H1 (cell line): ENCODE results near the gene BCAS3. TPM values are rescaled to one million over a fixed set of nuclear protein-coding genes. Genes with fewer than 3 reads are reported as not detected.

Experiments
- CTCF ChIA-PET: fragments of 300-600 bp; sonication (Branson Sonifier 250); formaldehyde crosslinking; loops from one replicate; lab custom pipeline; 2021; ENCODE audit not compliant: partially characterized antibody; lab: Charles Lee
- POLR2A ChIA-PET: fragments of 300-600 bp; sonication (Branson Sonifier 250); formaldehyde crosslinking; loops from one replicate; lab custom pipeline; 2021; ENCODE audit warnings: inconsistent platforms; ENCODE audit not compliant: partially characterized antibody; lab: Charles Lee
- DNase-seq, 2 experiments: peaks; one replicate each; pipeline versions ENCODE4 v3.0.0 to v3.0.0-alpha.2; 2010 to 2022; ENCODE audit warnings: low spot score in 2 of 2, low read depth in 1 of 2, mixed read lengths in 1 of 2
- FAIRE-seq: peaks from 2 replicates; lab custom pipeline; 2011; peaks lifted over from hg19 to GRCh38; lab: Jason Lieb, UNC
- H2AFZ ChIP-seq: 2 replicates; pipeline ENCODE4 v1.8.1; 2012; ENCODE audit warnings: low read length, inconsistent platforms
- H2AK5ac ChIP-seq: 2 replicates; pipeline ENCODE4 v1.6.1; 2013; ENCODE audit warnings: low read depth, low read length
- H2BK120ac ChIP-seq: replicated peaks from 2 replicates; pipeline ENCODE3; 2013; ENCODE audit warnings: low read depth, low read length, inconsistent platforms
- H2BK12ac ChIP-seq: 2 replicates; pipeline ENCODE4 v1.6.1; 2013; ENCODE audit warnings: low read depth, low read length
- H2BK15ac ChIP-seq: 2 replicates; pipeline ENCODE4 v1.6.1; 2013; ENCODE audit warnings: low read length
- H2BK20ac ChIP-seq: 2 replicates; pipeline ENCODE4 v1.6.1; 2013; ENCODE audit warnings: low read length
- H2BK5ac ChIP-seq: 2 replicates; pipeline ENCODE4 v1.6.1; 2013; ENCODE audit warnings: low read depth, low read length
- H3K14ac ChIP-seq: 2 replicates; pipeline ENCODE4 v1.6.1; 2013; ENCODE audit warnings: inconsistent platforms; ENCODE audit not compliant: insufficient read length
- H3K18ac ChIP-seq: 2 replicates; pipeline ENCODE4 v1.6.1; 2013; ENCODE audit warnings: low read length; ENCODE audit errors: extremely low read depth
- H3K23ac ChIP-seq: 2 replicates; pipeline ENCODE4 v1.6.1; 2013; ENCODE audit warnings: inconsistent platforms; ENCODE audit not compliant: insufficient read length
- H3K23me2 ChIP-seq: 2 replicates; pipeline ENCODE4 v1.6.1; 2013; ENCODE audit warnings: low read depth, low read length
- H3K27ac ChIP-seq: 2 replicates; pipeline ENCODE4 v1.6.1; 2011; ENCODE audit warnings: low read depth, low read length, inconsistent platforms
- H3K27me3 ChIP-seq, 4 experiments: replicated peaks in 1 of 4; 1 replicate in 1 of 4; 2 replicates in 3 of 4; pipeline versions ENCODE4 v1.6.1 to v1.8.1; 2011 to 2013; ENCODE audit warnings: low read length in 3 of 4, mild to moderate bottlenecking in 3 of 4, inconsistent platforms in 2 of 4, mixed read lengths in 2 of 4, moderate library complexity in 1 of 4; ENCODE audit not compliant: control insufficient read depth in 3 of 4, insufficient read depth in 3 of 4; ENCODE audit errors: extremely low read depth in 1 of 4
- H3K36me3 ChIP-seq, 4 experiments: 2 replicates each; pipeline versions ENCODE4 v1.6.1 to v1.8.1; 2011 to 2013; ENCODE audit warnings: mild to moderate bottlenecking in 4 of 4, low read length in 3 of 4, moderate library complexity in 2 of 4, control low read depth in 1 of 4, inconsistent platforms in 1 of 4; ENCODE audit not compliant: insufficient read depth in 4 of 4, control insufficient read depth in 2 of 4
- H3K4ac ChIP-seq: replicated peaks from 2 replicates; pipeline ENCODE3; 2013; ENCODE audit warnings: low read length, low read depth, mixed read lengths, inconsistent platforms; ENCODE audit not compliant: insufficient read length
- H3K4me1 ChIP-seq, 4 experiments: replicated peaks in 1 of 4; 1 replicate in 1 of 4; 2 replicates in 3 of 4; pipeline versions ENCODE4 v1.6.1 to v1.8.1; 2011 to 2013; ENCODE audit warnings: low read length in 3 of 4, inconsistent platforms in 2 of 4, mixed read lengths in 1 of 4; ENCODE audit not compliant: insufficient read depth in 4 of 4, control insufficient read depth in 3 of 4
- H3K4me2 ChIP-seq, 2 experiments: 2 replicates each; pipeline versions ENCODE4 v1.6.1 to v1.8.1; 2011 to 2013; ENCODE audit warnings: low read depth in 2 of 2, low read length in 2 of 2, control low read depth in 1 of 2, inconsistent platforms in 1 of 2, mild to moderate bottlenecking in 1 of 2; ENCODE audit not compliant: insufficient read depth in 1 of 2
- H3K4me3 ChIP-seq, 4 experiments: fragments of 200-600, 300-600 bp in 1 of 4; sonication (generic), shearing (Covaris generic), sonication (Bioruptor Twin) in 1 of 4; 2 replicates each; pipeline versions ENCODE4 v1.5.1 to v1.8.1; 2011 to 2016; ENCODE audit warnings: low read length in 4 of 4, low read depth in 3 of 4, control low read depth in 2 of 4, inconsistent platforms in 2 of 4, mild to moderate bottlenecking in 2 of 4, mixed read lengths in 1 of 4, moderate library complexity in 1 of 4; ENCODE audit not compliant: insufficient read depth in 2 of 4; ENCODE audit errors: extremely low read depth in 1 of 4
- H3K56ac ChIP-seq: replicated peaks from 2 replicates; pipeline ENCODE3; 2013; ENCODE audit warnings: low read depth, mild to moderate bottlenecking, mixed read lengths, low read length, inconsistent platforms; ENCODE audit not compliant: insufficient read length
- H3K79me1 ChIP-seq: 2 replicates; pipeline ENCODE4 v1.6.1; 2013; ENCODE audit warnings: low read depth, low read length, control low read depth
- H3K79me2 ChIP-seq, 2 experiments: 2 replicates each; pipeline versions ENCODE4 v1.6.1 to v1.8.1; 2012 to 2013; ENCODE audit warnings: low read length in 2 of 2, mild to moderate bottlenecking in 2 of 2, inconsistent platforms in 1 of 2; ENCODE audit not compliant: insufficient read depth in 2 of 2, control insufficient read depth in 1 of 2
- H3K9ac ChIP-seq, 4 experiments: replicated peaks in 1 of 4; 1 replicate in 1 of 4; 2 replicates in 3 of 4; pipeline versions ENCODE4 v1.6.1 to v1.8.1; 2011 to 2013; ENCODE audit warnings: low read depth in 3 of 4, low read length in 3 of 4, control low read depth in 2 of 4, mild to moderate bottlenecking in 2 of 4, moderate library complexity in 2 of 4, inconsistent platforms in 1 of 4; ENCODE audit errors: extremely low read depth in 1 of 4
- H3K9me3 ChIP-seq, 2 experiments: 2 replicates each; pipeline versions ENCODE4 v1.6.1 to v1.8.1; 2012 to 2013; ENCODE audit warnings: mild to moderate bottlenecking in 2 of 2, moderate library complexity in 2 of 2, control low read depth in 1 of 2, inconsistent platforms in 1 of 2, low read depth in 1 of 2, low read length in 1 of 2, mixed read lengths in 1 of 2; ENCODE audit not compliant: insufficient read depth in 2 of 2
- H4K20me1 ChIP-seq, 2 experiments: replicated peaks in 1 of 2; 2 replicates each; pipeline versions ENCODE3 to v1.8.1; 2011 to 2013; ENCODE audit warnings: inconsistent platforms in 2 of 2, low read length in 2 of 2, mild to moderate bottlenecking in 1 of 2; ENCODE audit not compliant: insufficient read depth in 2 of 2, control insufficient read depth in 1 of 2
- H4K5ac ChIP-seq: 2 replicates; pipeline ENCODE4 v1.6.1; 2013; ENCODE audit warnings: low read length, low read depth, mixed read lengths, inconsistent platforms; ENCODE audit not compliant: insufficient read length
- H4K8ac ChIP-seq: 2 replicates; pipeline ENCODE4 v1.8.0; 2013; ENCODE audit warnings: mild to moderate bottlenecking, moderate library complexity, low read length, inconsistent platforms; ENCODE audit not compliant: insufficient read depth; ENCODE audit errors: extremely low read depth
- H4K91ac ChIP-seq: replicated peaks from 2 replicates; pipeline ENCODE3; 2013; ENCODE audit warnings: low read length, mixed read lengths, inconsistent platforms; ENCODE audit not compliant: insufficient read length
- BRCA1 ChIP-seq: IDR thresholded peaks from 2 replicates; pipeline ENCODE4 v1.6.1; 2012; ENCODE audit warnings: low read depth, low read length, improper control_type of control experiment
- CHD1 ChIP-seq: IDR thresholded peaks from 2 replicates; pipeline ENCODE4 v1.6.1; 2012; ENCODE audit warnings: low read depth, low read length, improper control_type of control experiment
- CTBP2 ChIP-seq: IDR thresholded peaks from 2 replicates; pipeline ENCODE4 v1.7.0; 2011; ENCODE audit warnings: borderline replicate concordance, mild to moderate bottlenecking, moderate library complexity, mixed read lengths, low read length; ENCODE audit not compliant: insufficient read depth, insufficient read length
- KDM5A ChIP-seq: fragments of 200-600 bp; IDR thresholded peaks from 2 replicates; pipeline ENCODE4 v1.7.1; 2012; ENCODE audit warnings: mild to moderate bottlenecking, low read length, inconsistent platforms, mixed read lengths
- NRF1 ChIP-seq: IDR thresholded peaks from 2 replicates; pipeline ENCODE4 v1.6.1; 2011; ENCODE audit warnings: mild to moderate bottlenecking, low read depth, low read length, improper control_type of control experiment
- POU5F1 ChIP-seq: IDR thresholded peaks from 2 replicates; pipeline ENCODE4 v1.6.1; 2011; ENCODE audit warnings: low read depth, mild to moderate bottlenecking, low read length, moderate library complexity
- RBBP5 ChIP-seq: IDR thresholded peaks from 2 replicates; pipeline ENCODE4 v1.7.1; 2012; ENCODE audit warnings: low read depth, mild to moderate bottlenecking, inconsistent platforms, low read length, moderate library complexity, borderline replicate concordance
- RFX5 ChIP-seq: IDR thresholded peaks from 2 replicates; pipeline ENCODE4 v1.6.1; 2011; ENCODE audit warnings: low read depth, low read length, improper control_type of control experiment, borderline replicate concordance
- RNF2 ChIP-seq: fragments of 200-900, 300-1000 bp; sonication (generic); IDR thresholded peaks from 2 replicates; pipeline ENCODE4 v1.7.1; 2016; ENCODE audit warnings: borderline replicate concordance, low read depth, mild to moderate bottlenecking, antibody characterized with exemption, low read length; ENCODE audit not compliant: poor library complexity, severe bottlenecking; ENCODE audit errors: missing control alignments
- SIRT6 ChIP-seq: IDR thresholded peaks from one replicate; pipeline ENCODE4 v1.7.1; 2012; ENCODE audit warnings: low read length, inconsistent platforms
- SP2 ChIP-seq: IDR thresholded peaks from 2 replicates; pipeline ENCODE4 v1.6.1; 2012; ENCODE audit warnings: mild to moderate bottlenecking, low read length, inconsistent platforms
- SRF ChIP-seq: IDR thresholded peaks from 2 replicates; pipeline ENCODE4 v1.6.1; 2011; ENCODE audit warnings: mild to moderate bottlenecking, low read depth, low read length, moderate library complexity
- TAF1 ChIP-seq: IDR thresholded peaks from 2 replicates; pipeline ENCODE4 v1.6.1; 2011; ENCODE audit warnings: mild to moderate bottlenecking, low read depth, low read length
- TEAD4 ChIP-seq: IDR thresholded peaks from 2 replicates; pipeline ENCODE4 v1.6.1; 2012; ENCODE audit warnings: low read depth, low read length, inconsistent platforms, mixed read lengths
- WGBS, 2 experiments: shearing (Covaris generic) in 1 of 2; methylation state at CpG; one replicate each; pipeline versions ENCODE4 v1.1.6 to v1.1.7; 2013 to 2015; ENCODE audit warnings: low lambda C conversion rate in 2 of 2, mixed read lengths in 2 of 2, inconsistent platforms in 1 of 2, low coverage in 1 of 2, missing lambda C conversion rate in 1 of 2; ENCODE audit not compliant: insufficient replicate concordance in 2 of 2, insufficient coverage in 1 of 2, insufficient read length in 1 of 2; ENCODE audit errors: extremely low coverage in 1 of 2, missing lambda C conversion rate in 1 of 2; 5-methylcytosine and 5-hydroxymethylcytosine counted together
- polyA plus RNA-seq, 7 experiments: library from polyadenylated mRNA; depleted of rRNA in 3 of 7; stranded (reverse) in 5 of 7; unstranded in 2 of 7; fragments of >200 nt in 5 of 7; fragments of 200-250 nt in 2 of 7; gene quantifications; 1 replicate in 5 of 7; 2 replicates in 1 of 7; 4 replicates in 1 of 7; pipeline versions ENCODE4 v1.2.1 to v1.2.3, GENCODE V29; 2011 to 2013; ENCODE audit warnings: missing spikeins in 2 of 7, mixed read lengths in 2 of 7
- total RNA-seq: library from RNA; stranded (reverse); fragmentation: NEBNext Ultra II Directional; extraction: Animal tissue kit (Norgen Biotek cat#: 25700); gene quantifications from 2 replicates; pipeline ENCODE4 v1.2.1, GENCODE V29; 2021
- TF ChIP-seq, protein P1 (sequence below): IDR thresholded peaks from 2 replicates; pipeline ENCODE4 v1.6.1; 2011; ENCODE audit warnings: low read length, improper control_type of control experiment

The BCAS3 gene
- total and polyA plus RNA-seq, 2 of the 8 experiments (the other 6 are each of a cell fraction or from before 2014, with no cell fraction given) = 9.9 to 13.3 TPM

DNA sequence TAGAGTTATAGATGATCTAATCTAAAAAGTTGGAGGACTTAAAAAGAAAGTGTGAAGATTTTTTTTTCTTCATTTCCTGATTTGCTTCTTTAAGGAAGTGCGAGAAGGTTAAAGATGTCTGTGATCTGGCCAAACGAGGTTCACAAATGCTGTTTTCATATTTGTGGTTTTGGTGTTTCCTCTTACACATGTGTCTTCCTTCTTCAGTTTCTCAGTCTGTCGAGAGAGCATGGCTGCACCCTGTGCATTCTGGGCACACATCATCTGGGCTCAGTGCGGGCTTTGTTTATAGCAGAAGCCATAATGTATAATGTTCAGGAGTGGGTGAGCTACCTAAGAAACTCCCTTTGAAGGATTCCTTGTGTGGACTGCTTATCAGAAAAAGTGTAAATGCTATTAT lies 461.6 kb downstream of the BCAS3 start:
- H3K27me3 ChIP-seq = no peaks in the 10 kb centered on the region
- TF ChIP-seq RNF2 (no peak), BRCA1 (no peak), SP2 (no peak), KDM5A (no peak), SIRT6 (no peak), CHD1 (no peak), TAF1 (no peak), POU5F1 (no peak), TEAD4 (no peak), SRF (no peak), CTBP2 (no peak), RFX5 (no peak), RBBP5 (no peak), NRF1 (no peak)
- TF ChIP-seq, protein P1, sequence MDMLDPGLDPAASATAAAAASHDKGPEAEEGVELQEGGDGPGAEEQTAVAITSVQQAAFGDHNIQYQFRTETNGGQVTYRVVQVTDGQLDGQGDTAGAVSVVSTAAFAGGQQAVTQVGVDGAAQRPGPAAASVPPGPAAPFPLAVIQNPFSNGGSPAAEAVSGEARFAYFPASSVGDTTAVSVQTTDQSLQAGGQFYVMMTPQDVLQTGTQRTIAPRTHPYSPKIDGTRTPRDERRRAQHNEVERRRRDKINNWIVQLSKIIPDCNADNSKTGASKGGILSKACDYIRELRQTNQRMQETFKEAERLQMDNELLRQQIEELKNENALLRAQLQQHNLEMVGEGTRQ = no peak

More for the DNA sequence above, 461.6 kb downstream of the BCAS3 start:
- ChIA-PET CTCF (no interaction called here), POLR2A (no interaction called here)
- Histone ChIP-seq H4K91ac (no peak overlapping the region), H2BK5ac (no peak overlapping the region), H3K36me3 (no peaks in the 10 kb centered on the region), H3K18ac (no peak overlapping the region), H2BK15ac (no peak overlapping the region), H2AK5ac (no peak overlapping the region), H2BK12ac (no peak overlapping the region), H4K20me1 (no peaks in the 10 kb centered on the region), H3K56ac (no peak overlapping the region), H3K27ac (no peak overlapping the region), H3K4me3 (no peak overlapping the region), H2BK20ac (no peak overlapping the region), H3K4ac (no peak overlapping the region), H3K23ac (no peak overlapping the region), H3K14ac (no peak overlapping the region), H2AFZ (no peak overlapping the region), H3K4me2 (no peak overlapping the region), H3K23me2 (no peaks in the 10 kb centered on the region), H3K79me1 (no peaks in the 10 kb centered on the region), H4K5ac (no peak overlapping the region), H2BK120ac (no peak overlapping the region), H3K4me1 (no peaks in the 10 kb centered on the region), H3K9ac (no peak overlapping the region), H3K9me3 (no peaks in the 10 kb centered on the region), H3K79me2 (no peaks in the 10 kb centered on the region), H4K8ac (no peak overlapping the region)
- 93% methylated on average over 4 of the region's 4 CpGs; no CpG with 5 or more reads in 1 of the 2 experiments for WGBS, 2 experiments
- FAIRE-seq (no peak), DNase-seq (no peak)
